ENCODE data around the gene UBTD2.
"Not testable (repeated sequence)": the region's sequence is repeated elsewhere in the genome, so short reads cannot be mapped to it uniquely, and the experiment has no call there.

Gene UBTD2

GRCh38 chr5:172251419-172251818 is 32.1 kb downstream of the UBTD2 start:
- no peak for DNase-seq (ENCODE audit: low read depth)

GRCh38 chr5:172248637-172249036 is 34.9 kb downstream of the UBTD2 start:
- DNase-seq (ENCODE audit: low read depth), result no peak

- DNase-seq (ENCODE audit: low read depth), result peak; percentile 41
Observed at GRCh38 chr5:172245703-172246125, 37.9 kb downstream of the UBTD2 start.

- DNase-seq (ENCODE audit: low read depth), result no peak
Observed at GRCh38 chr5:172245046-172245445, 38.5 kb downstream of the UBTD2 start.

GRCh38 chr5:172243302-172243701 is 40.3 kb downstream of the UBTD2 start:
- DNase-seq (ENCODE audit: low read depth), result no peak

- DNase-seq (ENCODE audit: low read depth), result no peak
Observed at GRCh38 chr5:172238334-172238733, 45.2 kb downstream of the UBTD2 start.

- DNase-seq (ENCODE audit: low read depth), result no peak
Observed at GRCh38 chr5:172235827-172236736, 47.5 kb downstream of the UBTD2 start.

- DNase-seq (ENCODE audit: low read depth), result peak; percentile 14
Observed at GRCh38 chr5:172235132-172235780, 48.3 kb downstream of the UBTD2 start.

GRCh38 chr5:172234031-172234430 is 49.5 kb downstream of the UBTD2 start:
- no peak for DNase-seq (ENCODE audit: low read depth)

GRCh38 chr5:172229904-172230303 is 53.7 kb downstream of the UBTD2 start:
- no peak for DNase-seq (ENCODE audit: low read depth)

- DNase-seq (ENCODE audit: low read depth), result no peak
Observed at GRCh38 chr5:172224996-172225395, 58.6 kb downstream of the UBTD2 start.

GRCh38 chr5:172223901-172224873 is 59.4 kb downstream of the UBTD2 start:
- DNase-seq (ENCODE audit: low read depth), result no peak

- no peak for DNase-seq (ENCODE audit: low read depth)
Observed at GRCh38 chr5:172219296-172219695, 64.3 kb downstream of the UBTD2 start.

GRCh38 chr5:172216345-172216744 is 67.2 kb downstream of the UBTD2 start:
- no peak for DNase-seq (ENCODE audit: low read depth)

- DNase-seq (ENCODE audit: low read depth), result no peak
Observed at GRCh38 chr5:172213126-172213525, 70.4 kb downstream of the UBTD2 start.

- DNase-seq (ENCODE audit: low read depth), result no peak
Observed at GRCh38 chr5:172211676-172212075, 71.9 kb downstream of the UBTD2 start.

GRCh38 chr5:172209714-172210113 is 73.8 kb downstream of the UBTD2 start:
- DNase-seq (ENCODE audit: low read depth), result no peak

GRCh38 chr5:172207511-172207910 is 76.1 kb downstream of the UBTD2 start:
- DNase-seq (ENCODE audit: low read depth), result no peak

GRCh38 chr5:172205984-172206383 is 77.6 kb downstream of the UBTD2 start:
- DNase-seq (ENCODE audit: low read depth), result not testable (repeated sequence)

GRCh38 chr5:172200476-172200875 is 83.1 kb downstream of the UBTD2 start:
- no peak for DNase-seq (ENCODE audit: low read depth)

- DNase-seq (ENCODE audit: low read depth), result no peak
Observed at GRCh38 chr5:172199446-172199845, 84.1 kb downstream of the UBTD2 start.

- DNase-seq (ENCODE audit: low read depth), result not testable (repeated sequence)
Observed at GRCh38 chr5:172197775-172198174, 85.8 kb downstream of the UBTD2 start.
